SK-N-SH (cell line): ENCODE measurements around the gene TBC1D17. TPM values are rescaled to one million over a fixed set of nuclear protein-coding genes. Genes with fewer than 3 reads are reported as not detected.

Source experiments
- CTCF ChIA-PET: fragments of 300-600, 350-600 bp; formaldehyde crosslinking; extraction: SDS; loops from one replicate; lab custom pipeline; 2021; lab: Yijun Ruan, JAX
- POLR2A ChIA-PET: fragments of 350-600 bp; sonication (Branson Sonifier 250); formaldehyde crosslinking; extraction: SDS; loops from one replicate; lab custom pipeline; 2020; ENCODE audit warnings: antibody characterized with exemption, inconsistent platforms; lab: Yijun Ruan, JAX
- DNase-seq: peaks from one replicate; pipeline ENCODE4 v3.0.0; 2012
- H2AFZ ChIP-seq: fragments of 200-600 bp; sonication (generic); 2 replicates; pipeline ENCODE4 v1.8.1; 2016; ENCODE audit warnings: antibody characterized with exemption, mild to moderate bottlenecking, low read depth
- H3F3A ChIP-seq: fragments of 200-600 bp; sonication (generic); replicated peaks from 2 replicates; pipeline ENCODE3; 2016; ENCODE audit warnings: antibody characterized with exemption, mild to moderate bottlenecking; ENCODE audit not compliant: insufficient read depth
- H3K27ac ChIP-seq, 2 experiments: fragments of 200-500 bp in 1 of 2; fragments of 200-600 bp in 1 of 2; sonication (Bioruptor generic) in 1 of 2; sonication (generic), shearing (Covaris generic) in 1 of 2; 2 replicates each; pipeline versions ENCODE4 v1.5.1 to v1.6.1; 2014 to 2016; ENCODE audit warnings: low read depth in 2 of 2, inconsistent platforms in 1 of 2, low read length in 1 of 2, mild to moderate bottlenecking in 1 of 2, mixed read lengths in 1 of 2
- H3K27me3 ChIP-seq: fragments of 200-600 bp; sonication (generic), shearing (Covaris generic); 2 replicates; pipeline ENCODE4 v1.6.1; 2016; ENCODE audit warnings: mixed run types; ENCODE audit not compliant: insufficient read depth
- H3K36me3 ChIP-seq, 2 experiments: fragments of 200-500 bp in 1 of 2; fragments of 200-600 bp in 1 of 2; sonication (Bioruptor generic) in 1 of 2; sonication (generic) in 1 of 2; replicated peaks in 1 of 2; 2 replicates each; pipeline versions ENCODE3 to v1.5.1; 2014 to 2016; ENCODE audit warnings: low read length in 1 of 2, mild to moderate bottlenecking in 1 of 2; ENCODE audit not compliant: insufficient read depth in 2 of 2, control insufficient read depth in 1 of 2
- H3K4me1 ChIP-seq, 2 experiments: fragments of 200-500 bp in 1 of 2; fragments of 200-600 bp in 1 of 2; sonication (Bioruptor generic) in 1 of 2; sonication (generic), shearing (Covaris generic) in 1 of 2; 2 replicates each; pipeline versions ENCODE4 v1.5.1 to v1.6.1; 2014 to 2016; ENCODE audit warnings: low read depth in 1 of 2, low read length in 1 of 2, mixed run types in 1 of 2; ENCODE audit not compliant: insufficient read depth in 2 of 2, control insufficient read depth in 1 of 2
- H3K4me2 ChIP-seq: fragments of 200-600 bp; sonication (generic), shearing (Covaris generic); 2 replicates; pipeline ENCODE4 v1.6.1; 2017; ENCODE audit warnings: mixed run types
- H3K4me3 ChIP-seq, 2 experiments: fragments of 200-500 bp in 1 of 2; fragments of 200-600 bp in 1 of 2; sonication (Bioruptor generic) in 1 of 2; sonication (generic), shearing (Covaris generic) in 1 of 2; 2 replicates each; pipeline versions ENCODE4 v1.5.1 to v1.8.1; 2014 to 2016; ENCODE audit warnings: low read depth in 2 of 2, inconsistent platforms in 1 of 2, low read length in 1 of 2, mild to moderate bottlenecking in 1 of 2, mixed read lengths in 1 of 2, moderate library complexity in 1 of 2
- H3K79me2 ChIP-seq: fragments of 200-600 bp; sonication (generic); 2 replicates; pipeline ENCODE4 v1.8.1; 2017; ENCODE audit warnings: mild to moderate bottlenecking; ENCODE audit not compliant: insufficient read depth
- H3K9ac ChIP-seq: fragments of 200-600 bp; sonication (generic); 2 replicates; pipeline ENCODE4 v1.6.1; 2017; ENCODE audit warnings: mixed run types
- H3K9me2 ChIP-seq: fragments of 200-600 bp; sonication (generic); 2 replicates; pipeline ENCODE4 v1.6.1; 2017; ENCODE audit warnings: mixed run types
- H3K9me3 ChIP-seq: fragments of 200-600 bp; sonication (generic); 2 replicates; pipeline ENCODE4 v1.6.1; 2017; ENCODE audit warnings: mixed run types, mild to moderate bottlenecking, moderate library complexity
- H4K20me1 ChIP-seq: fragments of 200-600 bp; sonication (generic); 2 replicates; pipeline ENCODE4 v1.6.1; 2017; ENCODE audit warnings: mild to moderate bottlenecking, mixed run types; ENCODE audit not compliant: insufficient read depth
- FOXJ3 ChIP-seq: sonication (generic); formaldehyde crosslinking; IDR thresholded peaks from 2 replicates; pipeline ENCODE4 v1.5.1; 2020; ENCODE audit warnings: mild to moderate bottlenecking, missing genetic modification reagents
- IRF3 ChIP-seq: fragments of 150-350 bp; IDR thresholded peaks from 2 replicates; pipeline ENCODE4 v1.6.1; 2016; ENCODE audit warnings: mild to moderate bottlenecking, low read depth, low read length
- JUND ChIP-seq: IDR thresholded peaks from 2 replicates; pipeline ENCODE4 v1.4.0; 2012
- MAX ChIP-seq: IDR thresholded peaks from 2 replicates; pipeline ENCODE4 v1.4.0; 2012; ENCODE audit warnings: low read depth
- MXI1 ChIP-seq: IDR thresholded peaks from 2 replicates; pipeline ENCODE4 v1.6.1; 2012; ENCODE audit warnings: mild to moderate bottlenecking, low read depth, low read length, improper control_type of control experiment
- SIN3A ChIP-seq: IDR thresholded peaks from 2 replicates; pipeline ENCODE4 v1.6.1; 2012; ENCODE audit warnings: low read depth, mild to moderate bottlenecking, low read length, moderate library complexity, borderline replicate concordance
- YY1 ChIP-seq: IDR thresholded peaks from 2 replicates; pipeline ENCODE4 v1.4.0; 2012; ENCODE audit warnings: low read depth, mild to moderate bottlenecking
- ZBTB33 ChIP-seq: IDR thresholded peaks from 2 replicates; pipeline ENCODE4 v1.4.0; 2012; ENCODE audit warnings: low read depth, borderline replicate concordance
- WGBS: methylation state at CpG from one replicate; pipeline ENCODE4 v1.1.6; 2017; ENCODE audit warnings: low lambda C conversion rate; 5-methylcytosine and 5-hydroxymethylcytosine counted together
- polyA plus RNA-seq, 3 experiments: library from polyadenylated mRNA; depleted of rRNA; stranded (reverse); fragments of >200 nt; gene quantifications; 2 replicates each; pipeline ENCODE4 v1.2.3, GENCODE V29; 2012

The TBC1D17 gene
- polyA plus RNA-seq, 1 of the 3 experiments (the other 2 are of a cell fraction): 28.3 TPM

GRCh38 chr19:49845414-49845813 lies 32.1 kb upstream of the TBC1D17 start:
- H3K4me3 ChIP-seq: no peak overlapping the region
- peaks cover 24% of the 10 kb centered on the region for H3F3A ChIP-seq
- no peak for DNase-seq
- H3K9me3 ChIP-seq: no peaks in the 10 kb centered on the region
- H4K20me1 ChIP-seq: no peaks in the 10 kb centered on the region
- no peaks in the 10 kb centered on the region for H3K9me2 ChIP-seq
- 88% methylated on average over 3 of the region's 3 CpGs for WGBS
- TF ChIP-seq IRF3 (no peak), SIN3A (no peak), FOXJ3 (CRISPR knock-in tag) (no peak), MXI1 (no peak), JUND (no peak), YY1 (no peak), MAX (no peak)
- TF ChIP-seq, all 33 proteins: peak for 0
- Histone ChIP-seq H2AFZ (no peak overlapping the region), H3K4me2 (no peak overlapping the region), H3K9ac (no peak overlapping the region), H3K36me3 (peaks cover 4 to 12% of the 10 kb centered on the region in 2 experiments), H3K27me3 (no peaks in the 10 kb centered on the region), H3K4me1 (peaks cover 9 to 10% of the 10 kb centered on the region in 2 experiments; a peak in 1 of 4 replicates), H3K27ac (no peak overlapping the region), H3K79me2 (peaks cover 15% of the 10 kb centered on the region; the same call in 1 of the 2 replicates)
- ChIA-PET CTCF (no interaction called here), POLR2A (no interaction called here)

GRCh38 chr19:49846408-49846807 lies 31.1 kb upstream of the TBC1D17 start:
- Histone ChIP-seq H3K9ac (no peak overlapping the region), H2AFZ (no peak overlapping the region), H3K4me1 (peaks cover 9% of the 10 kb centered on the region in 2 experiments; a peak in 1 of 4 replicates), H4K20me1 (no peaks in the 10 kb centered on the region), H3K9me3 (no peaks in the 10 kb centered on the region), H3K9me2 (no peaks in the 10 kb centered on the region), H3K4me2 (no peak overlapping the region), H3K27me3 (no peaks in the 10 kb centered on the region), H3K4me3 (no peak overlapping the region), H3K36me3 (peaks cover 0 to 4% of the 10 kb centered on the region in 2 experiments), H3K27ac (no peak overlapping the region), H3F3A (peaks cover 27% of the 10 kb centered on the region), H3K79me2 (peaks cover 15% of the 10 kb centered on the region; the same call in 1 of the 2 replicates)
- 83% methylated on average over 5 of the region's 5 CpGs for WGBS
- CTCF ChIA-PET: no interaction called here
- DNase-seq: no peak
- no peak for TF ChIP-seq JUND
- no peak for TF ChIP-seq ZBTB33
- POLR2A ChIA-PET: no interaction called here
